ENCODE results near the gene CLTC.

The CLTC gene

GRCh38 chr17:59727817-59728533 is 108.3 kb downstream of the CLTC start:
- DNase-seq (ENCODE audit: low spot score): no peak

GRCh38 chr17:59730268-59730834 is 110.7 kb downstream of the CLTC start:
- DNase-seq (ENCODE audit: low spot score): no peak

- no peak for DNase-seq (ENCODE audit: low spot score)
Observed at GRCh38 chr17:59733697-59734096, 114.0 kb downstream of the CLTC start.

DNA sequence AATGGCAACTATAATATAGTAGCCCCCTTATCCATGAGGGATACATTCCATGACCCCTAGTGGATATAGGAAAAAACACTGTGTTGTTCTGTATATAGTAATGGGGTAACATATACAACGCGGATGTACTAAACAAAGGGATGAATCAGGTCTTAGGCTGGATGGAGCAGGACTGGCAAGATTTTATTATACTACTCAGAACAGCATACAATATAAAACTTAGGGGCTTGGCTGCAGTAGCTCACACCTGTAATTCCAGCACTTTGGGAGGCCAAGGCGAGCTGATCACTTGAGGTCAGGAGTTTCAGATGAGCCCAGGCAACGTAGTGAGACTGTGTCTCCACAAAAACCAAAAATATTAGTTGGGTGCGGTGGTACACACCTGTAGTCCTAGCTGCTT is 114.5 kb downstream of the CLTC start:
- no peak for DNase-seq (ENCODE audit: low spot score)

DNA sequence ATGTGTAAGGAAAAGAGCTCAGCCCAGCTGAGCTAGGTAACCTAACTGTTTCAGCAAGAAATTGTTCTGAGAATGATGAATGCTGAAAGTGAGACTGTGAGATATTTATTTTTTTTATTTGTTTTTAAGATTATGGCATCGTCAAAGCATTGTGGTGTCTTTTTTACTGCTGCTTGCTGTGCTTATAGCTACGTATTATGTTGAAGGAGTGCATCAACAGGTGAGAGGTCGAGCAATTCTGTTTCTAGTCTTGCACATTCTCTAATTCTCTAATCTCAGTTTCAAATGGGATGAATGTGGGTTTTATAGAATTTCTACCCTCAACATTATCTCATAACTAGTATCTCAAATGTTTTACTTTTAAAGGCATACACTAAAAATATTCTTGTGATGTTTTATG is 117.6 kb downstream of the CLTC start:
- no peak for DNase-seq (ENCODE audit: low spot score)

DNA sequence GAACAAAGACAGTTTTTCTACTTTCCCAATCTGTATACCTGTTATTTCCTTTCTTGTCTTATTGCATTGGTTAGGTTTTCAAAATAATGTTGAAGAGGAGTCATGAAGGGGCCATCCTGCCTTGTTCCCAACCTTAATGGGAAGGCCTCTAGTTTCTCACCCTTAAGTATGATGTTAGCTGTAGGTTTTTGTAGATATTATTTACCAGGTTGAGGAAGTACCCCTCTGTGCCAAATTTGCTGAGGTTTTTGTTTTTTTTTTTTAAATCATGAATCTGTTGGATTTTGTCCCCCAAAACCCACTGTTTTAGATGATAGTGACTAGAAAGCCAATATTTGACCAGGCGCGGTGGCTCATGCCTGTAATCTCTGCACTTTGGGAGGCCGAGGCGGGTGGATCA is 124.1 kb downstream of the CLTC start:
- DNase-seq (ENCODE audit: low spot score): no peak

GRCh38 chr17:59745040-59745439 is 125.3 kb downstream of the CLTC start:
- no peak for DNase-seq (ENCODE audit: low spot score)
